IPS-18c (cell line): Measurements from ENCODE around the gene HLA-DQA1.
"Not testable (repeated sequence)": the region's sequence is repeated elsewhere in the genome, so short reads cannot be mapped to it uniquely, and the experiment has no call there.

Source experiments
- H3K4me3 ChIP-seq: 2 replicates; pipeline ENCODE4 v1.7.0; 2013; ENCODE audit warnings: low read depth, mild to moderate bottlenecking, low read length, moderate library complexity; ENCODE audit not compliant: insufficient read depth
- H3K9me3 ChIP-seq: one replicate; pipeline ENCODE4 v1.6.1; 2013; ENCODE audit warnings: mild to moderate bottlenecking, low read length, moderate library complexity; ENCODE audit not compliant: control insufficient read depth, insufficient read depth

Gene HLA-DQA1

GRCh38 chr6:32614366-32615081 is 22.7 kb upstream of the HLA-DQA1 start:
- no peaks in the 10 kb centered on the region for H3K9me3 ChIP-seq

GRCh38 chr6:32615885-32616532 is 21.2 kb upstream of the HLA-DQA1 start:
- H3K4me3 ChIP-seq, result no peak overlapping the region
- no peaks in the 10 kb centered on the region for H3K9me3 ChIP-seq

More at GRCh38 chr6:32614366-32615081, 22.7 kb upstream of the HLA-DQA1 start:
- no peak overlapping the region for H3K4me3 ChIP-seq

GRCh38 chr6:32617751-32618150 is 19.5 kb upstream of the HLA-DQA1 start:
- H3K9me3 ChIP-seq, result no peaks in the 10 kb centered on the region
- H3K4me3 ChIP-seq, result no peak overlapping the region

- no peaks in the 10 kb centered on the region for H3K9me3 ChIP-seq
- H3K4me3 ChIP-seq, result no peak overlapping the region
Observed at GRCh38 chr6:32621372-32621771, 15.8 kb upstream of the HLA-DQA1 start.

- Histone ChIP-seq H3K9me3 (no peaks in the 10 kb centered on the region), H3K4me3 (no peak overlapping the region)
Observed at GRCh38 chr6:32622545-32623401, 14.4 kb upstream of the HLA-DQA1 start.

GRCh38 chr6:32623693-32624092 is 13.5 kb upstream of the HLA-DQA1 start:
- Histone ChIP-seq H3K9me3 (no peaks in the 10 kb centered on the region), H3K4me3 (no peak overlapping the region)

- no peaks in the 10 kb centered on the region for H3K9me3 ChIP-seq
- no peak overlapping the region for H3K4me3 ChIP-seq
Observed at GRCh38 chr6:32624565-32624964, 12.6 kb upstream of the HLA-DQA1 start.

- H3K4me3 ChIP-seq, result no peak overlapping the region
- no peaks in the 10 kb centered on the region for H3K9me3 ChIP-seq
Observed at GRCh38 chr6:32625137-32625536, 12.1 kb upstream of the HLA-DQA1 start.

GRCh38 chr6:32627249-32627648 is 10.0 kb upstream of the HLA-DQA1 start:
- Histone ChIP-seq H3K4me3 (no peak overlapping the region), H3K9me3 (no peaks in the 10 kb centered on the region)

- Histone ChIP-seq H3K4me3 (no peak overlapping the region), H3K9me3 (no peaks in the 10 kb centered on the region)
Observed at GRCh38 chr6:32627831-32628230, 9.4 kb upstream of the HLA-DQA1 start.

GRCh38 chr6:32629793-32630192 is 7.4 kb upstream of the HLA-DQA1 start:
- H3K4me3 ChIP-seq, H3K9me3 ChIP-seq: not testable (repeated sequence)

- Histone ChIP-seq H3K9me3 (no peaks in the 10 kb centered on the region), H3K4me3 (no peak overlapping the region)
Observed at GRCh38 chr6:32635526-32636123, 1.6 kb upstream of the HLA-DQA1 start.

GRCh38 chr6:32637883-32638282 is 677 bp downstream of the HLA-DQA1 start:
- H3K4me3 ChIP-seq, result no peak overlapping the region

GRCh38 chr6:32638532-32639219 is 1.5 kb downstream of the HLA-DQA1 start:
- Histone ChIP-seq H3K4me3 (no peak overlapping the region), H3K9me3 (no peaks in the 10 kb centered on the region)

More at GRCh38 chr6:32637883-32638282, 677 bp downstream of the HLA-DQA1 start:
- no peaks in the 10 kb centered on the region for H3K9me3 ChIP-seq

GRCh38 chr6:32639440-32640394 is 2.5 kb downstream of the HLA-DQA1 start:
- Histone ChIP-seq H3K4me3 (no peak overlapping the region), H3K9me3 (no peaks in the 10 kb centered on the region)

GRCh38 chr6:32641122-32641521 is 3.9 kb downstream of the HLA-DQA1 start:
- Histone ChIP-seq H3K9me3 (no peaks in the 10 kb centered on the region), H3K4me3 (no peak overlapping the region)
